Loucy (cell line): ENCODE data around the gene CAPN7.

Source experiments
- H2AFZ ChIP-seq: fragments of 200-600 bp; sonication (generic); 2 replicates; pipeline ENCODE4 v1.6.0; 2016; ENCODE audit warnings: antibody characterized with exemption, mild to moderate bottlenecking, low read length, moderate library complexity
- H3F3A ChIP-seq: fragments of 200-600 bp; 2 replicates; pipeline ENCODE4 v1.6.0; 2016; ENCODE audit warnings: antibody characterized with exemption, low read depth, mild to moderate bottlenecking
- H3K27me3 ChIP-seq: fragments of 200-600 bp; sonication (generic); 2 replicates; pipeline ENCODE4 v1.6.1; 2014; ENCODE audit warnings: low read length, mild to moderate bottlenecking; ENCODE audit not compliant: insufficient read depth, poor library complexity, severe bottlenecking
- H3K36me3 ChIP-seq: fragments of 200-600 bp; sonication (generic); 2 replicates; pipeline ENCODE4 v1.6.1; 2016; ENCODE audit warnings: low read length; ENCODE audit not compliant: insufficient read depth
- H3K4me1 ChIP-seq: fragments of 200-600 bp; sonication (generic); 2 replicates; pipeline ENCODE4 v1.5.1; 2014; ENCODE audit warnings: low read length, mild to moderate bottlenecking; ENCODE audit not compliant: insufficient read depth, poor library complexity, severe bottlenecking
- H3K4me2 ChIP-seq: fragments of 200-600 bp; sonication (generic); 2 replicates; pipeline ENCODE4 v1.6.0; 2014; ENCODE audit warnings: antibody characterized with exemption, low read length, low read depth, mild to moderate bottlenecking; ENCODE audit not compliant: poor library complexity, severe bottlenecking
- H3K4me3 ChIP-seq: fragments of 200-600 bp; sonication (generic); 2 replicates; pipeline ENCODE4 v1.5.1; 2014; ENCODE audit warnings: low read length, mild to moderate bottlenecking, mixed read lengths; ENCODE audit not compliant: poor library complexity, severe bottlenecking
- H3K79me2 ChIP-seq: fragments of 200-600 bp; sonication (generic); 2 replicates; pipeline ENCODE4 v1.6.1; 2014; ENCODE audit warnings: low read length; ENCODE audit not compliant: insufficient read depth
- H3K9ac ChIP-seq: fragments of 200-600 bp; sonication (generic); 2 replicates; pipeline ENCODE4 v1.6.0; 2014; ENCODE audit warnings: mild to moderate bottlenecking, low read depth, low read length, moderate library complexity; ENCODE audit not compliant: poor library complexity, severe bottlenecking
- H3K9me2 ChIP-seq: fragments of 200-600 bp; sonication (generic); replicated peaks from 2 replicates; pipeline ENCODE4 v1.6.1; 2016; ENCODE audit warnings: low read depth, low read length, mixed read lengths
- H3K9me3 ChIP-seq: fragments of 200-600 bp; sonication (generic); 2 replicates; pipeline ENCODE4 v1.6.1; 2014; ENCODE audit warnings: mild to moderate bottlenecking, antibody characterized with exemption, low read length, low read depth; ENCODE audit not compliant: insufficient read depth
- H4K20me1 ChIP-seq: fragments of 200-600 bp; sonication (generic); 2 replicates; pipeline ENCODE4 v1.6.0; 2014; ENCODE audit warnings: antibody characterized with exemption, low read length, mild to moderate bottlenecking; ENCODE audit not compliant: insufficient read depth, poor library complexity, severe bottlenecking
- EZH2phosphoT487 ChIP-seq: fragments of 200-600 bp; IDR thresholded peaks from 2 replicates; pipeline ENCODE4 v1.6.1; 2018; ENCODE audit warnings: antibody characterized with exemption, mild to moderate bottlenecking, moderate library complexity, borderline replicate concordance
- TF ChIP-seq, protein P1 (sequence below): fragments of 200-600 bp; sonication (generic); conservative IDR thresholded peaks from 2 replicates; pipeline ENCODE4 v1.5.1; 2014; ENCODE audit warnings: mild to moderate bottlenecking, antibody characterized with exemption, low read length

The CAPN7 gene

GRCh38 chr3:15174953-15175352, 31.1 kb upstream of the CAPN7 start:
- TF ChIP-seq, protein P1, sequence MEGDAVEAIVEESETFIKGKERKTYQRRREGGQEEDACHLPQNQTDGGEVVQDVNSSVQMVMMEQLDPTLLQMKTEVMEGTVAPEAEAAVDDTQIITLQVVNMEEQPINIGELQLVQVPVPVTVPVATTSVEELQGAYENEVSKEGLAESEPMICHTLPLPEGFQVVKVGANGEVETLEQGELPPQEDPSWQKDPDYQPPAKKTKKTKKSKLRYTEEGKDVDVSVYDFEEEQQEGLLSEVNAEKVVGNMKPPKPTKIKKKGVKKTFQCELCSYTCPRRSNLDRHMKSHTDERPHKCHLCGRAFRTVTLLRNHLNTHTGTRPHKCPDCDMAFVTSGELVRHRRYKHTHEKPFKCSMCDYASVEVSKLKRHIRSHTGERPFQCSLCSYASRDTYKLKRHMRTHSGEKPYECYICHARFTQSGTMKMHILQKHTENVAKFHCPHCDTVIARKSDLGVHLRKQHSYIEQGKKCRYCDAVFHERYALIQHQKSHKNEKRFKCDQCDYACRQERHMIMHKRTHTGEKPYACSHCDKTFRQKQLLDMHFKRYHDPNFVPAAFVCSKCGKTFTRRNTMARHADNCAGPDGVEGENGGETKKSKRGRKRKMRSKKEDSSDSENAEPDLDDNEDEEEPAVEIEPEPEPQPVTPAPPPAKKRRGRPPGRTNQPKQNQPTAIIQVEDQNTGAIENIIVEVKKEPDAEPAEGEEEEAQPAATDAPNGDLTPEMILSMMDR = no peak
- no peaks in the 10 kb centered on the region for H3K4me1 ChIP-seq
- H3K27me3 ChIP-seq = peaks cover 18% of the 10 kb centered on the region
- H2AFZ ChIP-seq = no peak overlapping the region
- H3K9ac ChIP-seq = no peak overlapping the region
- H4K20me1 ChIP-seq = no peaks in the 10 kb centered on the region
- no peak overlapping the region for H3K4me3 ChIP-seq
- no peaks in the 10 kb centered on the region for H3K79me2 ChIP-seq
- no peaks in the 10 kb centered on the region for H3K9me3 ChIP-seq
- H3F3A ChIP-seq = no peaks in the 10 kb centered on the region
- H3K4me2 ChIP-seq = no peak overlapping the region
- no peaks in the 10 kb centered on the region for H3K36me3 ChIP-seq
- no peaks in the 10 kb centered on the region for H3K9me2 ChIP-seq

DNA sequence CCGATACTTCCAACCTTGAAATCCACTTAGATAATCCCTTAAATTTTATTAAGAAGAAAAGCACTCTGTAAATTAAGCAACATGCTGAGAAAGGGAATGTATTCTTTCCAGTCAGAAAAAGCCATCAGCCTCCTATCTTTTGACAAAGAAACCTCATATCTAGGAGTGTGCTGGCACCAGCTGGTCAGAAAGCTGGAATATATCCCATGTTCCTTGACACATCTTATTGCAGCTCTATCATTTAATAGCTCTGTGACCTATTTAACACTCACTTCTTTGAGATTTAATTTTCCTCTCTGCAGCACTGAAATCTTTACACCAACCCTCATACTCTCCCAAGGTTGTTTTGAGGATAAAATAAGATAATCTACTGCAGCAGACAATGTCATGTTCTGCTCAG, 30.4 kb upstream of the CAPN7 start:
- Histone ChIP-seq H3K9me2 (no peaks in the 10 kb centered on the region), H2AFZ (no peak overlapping the region), H3K9ac (no peak overlapping the region), H3K36me3 (no peaks in the 10 kb centered on the region), H3K4me2 (no peak overlapping the region), H3K4me3 (no peak overlapping the region), H3K9me3 (no peaks in the 10 kb centered on the region), H4K20me1 (no peaks in the 10 kb centered on the region), H3K79me2 (no peaks in the 10 kb centered on the region), H3K4me1 (no peaks in the 10 kb centered on the region), H3K27me3 (peaks cover 18% of the 10 kb centered on the region), H3F3A (no peaks in the 10 kb centered on the region)
- TF ChIP-seq EZH2phosphoT487 = no peak
- TF ChIP-seq, protein P1 = no peak

DNA sequence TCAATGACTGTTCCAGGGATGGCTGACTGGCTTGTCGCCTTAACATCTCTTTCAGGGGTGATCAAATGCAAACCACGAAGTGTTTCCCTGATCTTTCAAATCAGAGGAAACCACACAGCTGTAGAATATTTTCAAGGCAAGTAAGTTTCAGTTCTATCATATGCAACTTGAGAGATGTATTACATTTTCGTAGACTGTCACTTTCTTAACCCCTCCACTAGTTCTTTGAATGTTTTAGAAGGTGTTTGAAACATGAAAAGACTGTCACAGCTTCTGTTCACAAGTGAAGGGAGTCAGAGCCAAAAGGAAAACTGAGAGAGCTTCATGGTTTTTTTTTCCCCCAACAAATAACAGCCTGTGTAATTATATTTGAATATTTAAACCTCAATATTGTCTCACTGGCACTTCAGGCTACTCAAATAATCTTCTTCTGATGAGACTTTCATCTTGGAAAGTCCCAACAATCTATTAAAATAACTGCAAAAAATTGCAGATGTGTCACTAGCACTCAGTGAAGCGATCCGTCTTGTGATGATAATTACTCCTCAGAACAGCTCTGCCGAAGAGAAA, 25.9 kb upstream of the CAPN7 start:
- Histone ChIP-seq H3K4me2 (no peak overlapping the region), H3K4me1 (no peaks in the 10 kb centered on the region), H3K4me3 (no peak overlapping the region), H3K36me3 (no peaks in the 10 kb centered on the region), H3K27me3 (peaks cover 18% of the 10 kb centered on the region), H3F3A (no peaks in the 10 kb centered on the region), H2AFZ (peak overlapping the region; percentile 3; the same call in 1 of the 2 replicates), H4K20me1 (no peaks in the 10 kb centered on the region), H3K9me3 (no peaks in the 10 kb centered on the region), H3K9ac (no peak overlapping the region), H3K79me2 (no peaks in the 10 kb centered on the region), H3K9me2 (no peaks in the 10 kb centered on the region)
- TF ChIP-seq, protein P1 = no peak
- TF ChIP-seq EZH2phosphoT487 = no peak
